Mesenchymal stem cell (in vitro differentiated cells and primary cell): ENCODE results near the gene ISG20L2.
A peak's percentile ranks its signal among the peaks of the same experiment; 100 is the strongest.

Source experiments
- DNase-seq: peaks from one replicate; pipeline ENCODE4 v3.0.0-alpha.2; 2013
- H2AFZ ChIP-seq: one replicate; pipeline ENCODE4 v1.6.1; 2013; ENCODE audit warnings: low read depth, mild to moderate bottlenecking, control low read depth, inconsistent platforms, low read length, moderate library complexity
- H2AK5ac ChIP-seq: 2 replicates; pipeline ENCODE4 v1.6.1; 2013; ENCODE audit warnings: low read length, moderate library complexity, mild to moderate bottlenecking, inconsistent platforms; ENCODE audit not compliant: severe bottlenecking
- H2BK120ac ChIP-seq: one replicate; pipeline ENCODE4 v1.6.1; 2013; ENCODE audit warnings: low read depth, mild to moderate bottlenecking, inconsistent platforms, low read length, moderate library complexity
- H2BK12ac ChIP-seq, 2 experiments: one replicate each; pipeline ENCODE4 v1.6.1; 2013; ENCODE audit warnings: inconsistent platforms in 2 of 2, low read length in 2 of 2, mild to moderate bottlenecking in 2 of 2, moderate library complexity in 2 of 2, control low read depth in 1 of 2
- H2BK15ac ChIP-seq: one replicate; pipeline ENCODE4 v1.6.1; 2013; ENCODE audit warnings: mild to moderate bottlenecking, low read depth, inconsistent platforms; ENCODE audit not compliant: poor library complexity, severe bottlenecking
- H2BK5ac ChIP-seq: 2 replicates; pipeline ENCODE4 v1.6.1; 2013; ENCODE audit warnings: low read depth, mild to moderate bottlenecking, low read length, control low read depth, inconsistent platforms; ENCODE audit not compliant: poor library complexity, severe bottlenecking
- H3K14ac ChIP-seq, 2 experiments: one replicate each; pipeline ENCODE4 v1.6.1; 2013; ENCODE audit warnings: inconsistent platforms in 2 of 2, low read length in 2 of 2, control low read depth in 1 of 2, mild to moderate bottlenecking in 1 of 2, moderate library complexity in 1 of 2
- H3K18ac ChIP-seq, 2 experiments: one replicate each; pipeline ENCODE4 v1.6.1; 2013; ENCODE audit warnings: inconsistent platforms in 2 of 2, low read length in 2 of 2, control low read depth in 1 of 2, low read depth in 1 of 2, mild to moderate bottlenecking in 1 of 2
- H3K23ac ChIP-seq, 2 experiments: one replicate each; pipeline ENCODE4 v1.6.1; 2013; ENCODE audit warnings: inconsistent platforms in 2 of 2, low read length in 2 of 2, mild to moderate bottlenecking in 2 of 2, moderate library complexity in 2 of 2, control low read depth in 1 of 2
- H3K27ac ChIP-seq: 2 replicates; pipeline ENCODE4 v1.5.1; 2013; ENCODE audit warnings: mild to moderate bottlenecking, moderate library complexity, low read length, control low read depth, inconsistent platforms; ENCODE audit not compliant: poor library complexity, severe bottlenecking
- H3K27me3 ChIP-seq, 2 experiments: 2 replicates each; pipeline versions ENCODE4 v1.6.1 to v1.7.0; 2013; ENCODE audit warnings: low read length in 2 of 2, mild to moderate bottlenecking in 2 of 2, moderate library complexity in 2 of 2, control low read depth in 1 of 2, inconsistent platforms in 1 of 2; ENCODE audit not compliant: control insufficient read depth in 1 of 2, insufficient read depth in 1 of 2
- H3K36me3 ChIP-seq, 2 experiments: 2 replicates each; pipeline versions ENCODE4 v1.6.1 to v1.7.0; 2013; ENCODE audit warnings: low read length in 2 of 2, control low read depth in 1 of 2, inconsistent platforms in 1 of 2, low read depth in 1 of 2, mild to moderate bottlenecking in 1 of 2; ENCODE audit not compliant: insufficient read depth in 2 of 2, control insufficient read depth in 1 of 2
- H3K4ac ChIP-seq, 2 experiments: one replicate each; pipeline ENCODE4 v1.6.1; 2013; ENCODE audit warnings: inconsistent platforms in 2 of 2, low read length in 2 of 2, mild to moderate bottlenecking in 2 of 2, moderate library complexity in 2 of 2, control low read depth in 1 of 2, low read depth in 1 of 2
- H3K4me1 ChIP-seq: 2 replicates; pipeline ENCODE4 v1.6.1; 2013; ENCODE audit warnings: low read depth, low read length, control low read depth; ENCODE audit not compliant: control insufficient read depth, insufficient read depth
- H3K4me2 ChIP-seq: 2 replicates; pipeline ENCODE4 v1.6.1; 2013; ENCODE audit warnings: low read length, mild to moderate bottlenecking, inconsistent platforms; ENCODE audit not compliant: poor library complexity, severe bottlenecking
- H3K4me3 ChIP-seq, 2 experiments: 2 replicates each; pipeline versions ENCODE4 v1.5.1 to v1.7.0; 2013; ENCODE audit warnings: low read length in 2 of 2, mild to moderate bottlenecking in 2 of 2, control low read depth in 1 of 2, low read depth in 1 of 2; ENCODE audit not compliant: insufficient read depth in 1 of 2
- H3K79me1 ChIP-seq: replicated peaks from 2 replicates; pipeline ENCODE4 v1.6.1; 2013; ENCODE audit warnings: mild to moderate bottlenecking, control low read depth, low read length, inconsistent platforms; ENCODE audit not compliant: poor library complexity, severe bottlenecking
- H3K9ac ChIP-seq: 2 replicates; pipeline ENCODE4 v1.7.0; 2013; ENCODE audit warnings: mild to moderate bottlenecking, low read length, moderate library complexity
- H3K9me3 ChIP-seq: 2 replicates; pipeline ENCODE4 v1.7.0; 2013; ENCODE audit warnings: mild to moderate bottlenecking, low read length; ENCODE audit not compliant: control insufficient read depth
- H4K8ac ChIP-seq: one replicate; pipeline ENCODE4 v1.6.1; 2013; ENCODE audit warnings: inconsistent platforms, mild to moderate bottlenecking, low read length, moderate library complexity
- H4K91ac ChIP-seq: one replicate; pipeline ENCODE4 v1.6.1; 2013; ENCODE audit warnings: mild to moderate bottlenecking, low read length, inconsistent platforms
- WGBS: methylation state at CpG from one replicate; pipeline ENCODE4 v1.1.7; 2013; ENCODE audit warnings: mixed read lengths; 5-methylcytosine and 5-hydroxymethylcytosine counted together

Gene ISG20L2

DNA sequence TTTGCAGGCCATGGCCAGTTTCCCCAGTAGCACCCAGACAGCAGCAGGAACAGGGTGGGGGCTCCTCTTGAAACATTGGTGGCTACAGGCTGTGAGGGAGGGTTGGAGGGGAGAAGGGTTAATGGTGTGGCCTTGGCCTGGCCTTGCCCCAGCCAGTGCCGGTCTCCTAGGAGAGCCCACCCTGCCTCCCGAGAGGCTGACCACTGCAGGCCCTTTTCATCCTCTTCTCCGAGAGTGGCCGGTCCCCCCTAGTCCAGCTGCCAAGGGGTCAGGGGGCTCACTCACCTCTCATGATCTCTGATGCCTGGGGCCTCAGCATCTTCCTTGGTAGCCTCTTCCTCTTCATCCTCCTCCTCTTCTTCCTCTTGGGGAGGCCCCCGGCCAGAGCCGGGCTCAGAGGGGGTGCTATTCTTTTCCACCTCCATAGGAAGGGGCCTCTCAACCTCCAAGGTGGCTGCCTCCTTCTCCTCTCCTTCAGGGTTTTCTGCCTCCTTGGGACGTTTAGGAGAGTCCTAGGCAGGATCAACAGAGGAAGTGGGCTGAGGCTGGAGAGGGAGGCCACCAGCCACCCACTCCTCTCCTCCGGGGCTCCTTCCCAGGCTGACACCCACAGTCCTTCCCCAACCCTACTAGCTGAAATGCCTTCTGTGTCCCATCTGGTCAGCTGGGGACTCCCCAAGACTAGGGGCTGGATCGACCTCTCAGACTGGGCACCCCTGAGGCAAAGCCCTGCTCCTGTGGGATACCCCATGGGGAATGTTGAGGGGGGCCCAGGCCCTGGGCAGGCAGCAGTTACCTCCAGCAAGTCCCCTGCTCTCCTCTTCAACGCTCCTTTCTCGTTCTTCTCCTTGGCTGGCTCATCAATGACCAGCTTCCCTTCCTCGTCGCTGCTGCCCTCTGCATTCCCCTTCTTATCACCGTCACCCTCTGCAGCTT, 15.1 kb upstream of the ISG20L2 start:
- no peak overlapping the region for H4K8ac ChIP-seq
- no peak overlapping the region for H2BK15ac ChIP-seq
- no peak overlapping the region for H3K18ac ChIP-seq
- H3K27ac ChIP-seq: no peak overlapping the region
- H2AK5ac ChIP-seq: no peak overlapping the region
- no peak overlapping the region for H2BK12ac ChIP-seq
- peaks cover 32 to 44% of the 10 kb centered on the region in 2 experiments for H3K36me3 ChIP-seq
- no peak overlapping the region for H3K14ac ChIP-seq
- no peaks in the 10 kb centered on the region for H3K27me3 ChIP-seq
- no peaks in the 10 kb centered on the region for H3K9me3 ChIP-seq
- H3K4me3 ChIP-seq: no peak overlapping the region
- 94% methylated on average over 13 of the region's 14 CpGs for whole genome bisulfite sequencing
- no peak overlapping the region for H4K91ac ChIP-seq
- peaks cover 32% of the 10 kb centered on the region for H3K4me1 ChIP-seq
- H3K4me2 ChIP-seq: no peak overlapping the region
- no peak overlapping the region for H2AFZ ChIP-seq
- H3K9ac ChIP-seq: peak overlapping the region; percentile 34
- peaks cover 10% of the 10 kb centered on the region for H3K79me1 ChIP-seq
- no peak overlapping the region for H2BK5ac ChIP-seq
- no peak overlapping the region for H3K23ac ChIP-seq
- no peak overlapping the region for H3K4ac ChIP-seq
- H2BK120ac ChIP-seq: no peak overlapping the region
- DNase-seq: no peak

- Histone ChIP-seq H2BK120ac (no peak overlapping the region), H4K8ac (no peak overlapping the region), H4K91ac (no peak overlapping the region), H3K4ac (no peak overlapping the region), H2BK12ac (no peak overlapping the region), H2BK5ac (no peak overlapping the region), H3K18ac (no peak overlapping the region), H3K14ac (no peak overlapping the region), H3K36me3 (peaks cover 39 to 52% of the 10 kb centered on the region in 2 experiments), H3K27ac (no peak overlapping the region), H2AFZ (no peak overlapping the region), H2AK5ac (no peak overlapping the region), H3K23ac (no peak overlapping the region), H3K4me1 (peaks cover 24% of the 10 kb centered on the region), H3K9ac (no peak overlapping the region), H3K4me2 (no peak overlapping the region), H3K27me3 (no peaks in the 10 kb centered on the region), H3K9me3 (no peaks in the 10 kb centered on the region), H3K79me1 (peaks cover 17% of the 10 kb centered on the region), H2BK15ac (no peak overlapping the region), H3K4me3 (no peak overlapping the region)
- 100% methylated on average over 2 of the region's 4 CpGs for WGBS
- no peak for DNase-seq
Measured at GRCh38 chr1:156742801-156743200, 14.2 kb upstream of the ISG20L2 start.

- H3K79me1 ChIP-seq: peaks cover 18% of the 10 kb centered on the region
- no peak overlapping the region for H4K8ac ChIP-seq
- H2AK5ac ChIP-seq: peak overlapping the region; percentile 32
- H2AFZ ChIP-seq: no peak overlapping the region
- no peak overlapping the region for H3K4me3 ChIP-seq
- no peak overlapping the region for H2BK12ac ChIP-seq
- H2BK15ac ChIP-seq: no peak overlapping the region
- no peak overlapping the region for H3K18ac ChIP-seq
- no peak overlapping the region for H3K4me2 ChIP-seq
- H3K27me3 ChIP-seq: no peaks in the 10 kb centered on the region
- H3K36me3 ChIP-seq: peaks cover 47 to 60% of the 10 kb centered on the region in 2 experiments
- H3K9me3 ChIP-seq: no peaks in the 10 kb centered on the region
- H3K14ac ChIP-seq: no peak overlapping the region
- no peak overlapping the region for H3K4ac ChIP-seq
- peaks cover 20% of the 10 kb centered on the region for H3K4me1 ChIP-seq
- no peak overlapping the region for H2BK5ac ChIP-seq
- no peak overlapping the region for H3K23ac ChIP-seq
- 100% methylated on average over 2 of the region's 3 CpGs for WGBS
- no peak for DNase-seq
- no peak overlapping the region for H2BK120ac ChIP-seq
- peak overlapping the region; percentile 22 for H3K27ac ChIP-seq
- peak overlapping the region; percentile 74 for H3K9ac ChIP-seq
- no peak overlapping the region for H4K91ac ChIP-seq
Measured at GRCh38 chr1:156742017-156742416, 13.5 kb upstream of the ISG20L2 start.

DNA sequence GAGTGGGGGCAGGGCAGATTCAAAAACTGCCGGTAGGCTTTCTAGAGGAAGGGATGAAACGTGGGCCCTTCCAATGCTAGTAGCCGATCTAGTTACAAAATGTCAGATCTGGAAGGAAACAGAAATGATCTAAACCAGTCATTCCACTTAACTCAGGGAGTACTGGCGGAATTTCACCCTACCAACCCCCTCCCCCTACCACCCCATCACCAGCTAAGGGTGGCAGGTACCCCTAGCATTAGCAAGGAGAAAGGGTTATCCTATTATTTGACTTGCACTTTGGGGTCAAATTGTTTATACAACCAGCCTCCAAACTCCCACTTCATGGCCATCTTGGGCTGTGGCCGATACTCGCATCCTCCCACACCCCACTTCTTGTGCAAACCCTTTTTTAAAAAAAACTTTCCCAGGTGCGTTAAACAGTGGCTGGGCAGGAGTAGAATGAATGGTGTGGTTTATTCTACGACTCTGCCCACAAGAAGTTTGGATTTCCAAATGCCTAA, 13.0 kb upstream of the ISG20L2 start:
- Histone ChIP-seq H3K27me3 (no peaks in the 10 kb centered on the region), H4K8ac (peak overlapping the region; percentile 91), H3K79me1 (peaks cover 19% of the 10 kb centered on the region), H3K27ac (peak overlapping the region; percentile 72), H3K4me2 (peak overlapping the region; percentile 31), H3K14ac (no peak overlapping the region), H2BK12ac (peak overlapping the region in 1 of 2 experiments; percentile 17), H2BK15ac (no peak overlapping the region), H3K9ac (peak overlapping the region; percentile 74), H2BK5ac (no peak overlapping the region), H3K9me3 (no peaks in the 10 kb centered on the region), H3K4me1 (peaks cover 20% of the 10 kb centered on the region), H3K36me3 (peaks cover 52 to 65% of the 10 kb centered on the region in 2 experiments), H4K91ac (peak overlapping the region; percentile 66), H2AFZ (no peak overlapping the region), H3K18ac (peak overlapping the region in 1 of 2 experiments; percentile 16), H3K23ac (peak overlapping the region in 1 of 2 experiments; percentile 67), H2AK5ac (peak overlapping the region; percentile 94), H3K4ac (peak overlapping the region in 1 of 2 experiments; percentile 71), H3K4me3 (peak overlapping the region in 1 of 2 experiments; percentile 52), H2BK120ac (no peak overlapping the region)
- WGBS: 62% methylated on average over 6 of the region's 8 CpGs
- no peak for DNase-seq
